Islet precursor cell (in vitro differentiated cells): ENCODE data around the gene DLX1.

Experiments
- DNase-seq: peaks from one replicate; pipeline ENCODE4 v3.0.0-alpha.2; 2018

The DLX1 gene

GRCh38 chr2:172088245-172089004 is 3.1 kb downstream of the DLX1 start:
- DNase-seq = no peak

GRCh38 chr2:172089005-172089504 is 3.7 kb downstream of the DLX1 start:
- DNase-seq = no peak

DNA sequence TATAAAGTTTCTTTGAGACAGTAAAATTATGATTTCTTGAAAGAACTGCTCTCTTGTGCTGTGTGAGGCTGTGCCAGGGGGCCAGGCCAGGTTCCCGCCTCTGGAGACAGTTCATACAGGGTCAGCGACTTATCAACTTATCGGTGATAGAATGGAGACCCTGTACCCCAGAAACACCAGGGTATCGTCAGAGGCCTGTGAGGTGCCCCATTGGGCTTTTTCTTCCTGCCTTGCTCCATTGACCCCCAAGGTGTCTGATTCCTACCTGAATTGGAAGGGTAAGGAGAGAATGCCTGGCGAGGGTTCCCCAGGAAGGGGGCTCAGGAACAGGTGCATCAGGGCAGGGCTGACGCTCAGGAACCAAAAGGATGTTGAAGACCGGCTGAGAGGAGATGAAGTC is 4.3 kb downstream of the DLX1 start:
- DNase-seq = no peak

DNA sequence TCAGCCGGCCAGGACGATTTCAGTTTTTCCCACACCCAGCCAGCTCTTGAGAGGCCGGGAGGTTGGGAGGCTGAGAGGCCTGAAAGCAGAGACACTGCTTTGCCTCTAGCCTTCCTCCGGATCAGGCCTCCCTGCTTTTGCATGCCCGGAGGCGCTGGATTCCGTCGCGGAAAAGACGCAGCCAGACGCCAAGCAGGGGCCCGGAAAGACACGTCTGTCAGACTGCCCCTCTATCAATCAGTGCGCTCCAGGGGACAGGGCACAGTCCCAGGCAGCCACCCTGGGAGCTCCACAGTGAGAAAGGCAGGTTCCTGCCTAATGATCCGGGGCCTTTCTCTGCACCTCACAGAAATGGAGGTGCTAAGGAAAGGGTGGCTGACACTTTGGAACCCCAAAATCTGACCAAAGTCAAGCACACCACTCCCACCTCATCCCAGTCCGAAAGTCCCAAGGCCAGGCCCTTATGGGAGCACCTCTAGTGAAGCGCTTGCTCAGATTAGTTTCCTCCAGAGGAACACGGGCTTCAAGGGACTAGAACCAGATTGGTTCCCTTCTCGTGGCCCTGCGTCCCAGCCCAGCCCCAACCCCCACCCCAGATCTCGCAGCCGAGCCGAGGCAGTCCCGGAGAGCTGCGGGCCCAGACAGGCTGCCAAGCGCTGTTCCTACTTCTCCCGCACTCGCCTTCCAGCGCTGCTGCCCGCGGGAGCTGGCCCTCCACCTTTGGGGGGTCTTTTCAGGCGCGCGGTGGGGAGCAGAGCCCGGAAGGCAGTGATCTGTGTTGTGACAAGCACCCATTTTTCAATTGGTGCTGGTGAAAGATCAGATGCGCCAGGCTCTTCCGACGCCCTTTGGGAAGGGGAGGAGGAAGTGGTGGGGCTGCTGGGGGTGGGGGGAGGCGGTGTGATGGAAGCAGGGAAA is 5.0 kb downstream of the DLX1 start:
- peak; percentile 97 for DNase-seq

GRCh38 chr2:172091000-172091641 is 5.8 kb downstream of the DLX1 start:
- peak; percentile 53 for DNase-seq

DNA sequence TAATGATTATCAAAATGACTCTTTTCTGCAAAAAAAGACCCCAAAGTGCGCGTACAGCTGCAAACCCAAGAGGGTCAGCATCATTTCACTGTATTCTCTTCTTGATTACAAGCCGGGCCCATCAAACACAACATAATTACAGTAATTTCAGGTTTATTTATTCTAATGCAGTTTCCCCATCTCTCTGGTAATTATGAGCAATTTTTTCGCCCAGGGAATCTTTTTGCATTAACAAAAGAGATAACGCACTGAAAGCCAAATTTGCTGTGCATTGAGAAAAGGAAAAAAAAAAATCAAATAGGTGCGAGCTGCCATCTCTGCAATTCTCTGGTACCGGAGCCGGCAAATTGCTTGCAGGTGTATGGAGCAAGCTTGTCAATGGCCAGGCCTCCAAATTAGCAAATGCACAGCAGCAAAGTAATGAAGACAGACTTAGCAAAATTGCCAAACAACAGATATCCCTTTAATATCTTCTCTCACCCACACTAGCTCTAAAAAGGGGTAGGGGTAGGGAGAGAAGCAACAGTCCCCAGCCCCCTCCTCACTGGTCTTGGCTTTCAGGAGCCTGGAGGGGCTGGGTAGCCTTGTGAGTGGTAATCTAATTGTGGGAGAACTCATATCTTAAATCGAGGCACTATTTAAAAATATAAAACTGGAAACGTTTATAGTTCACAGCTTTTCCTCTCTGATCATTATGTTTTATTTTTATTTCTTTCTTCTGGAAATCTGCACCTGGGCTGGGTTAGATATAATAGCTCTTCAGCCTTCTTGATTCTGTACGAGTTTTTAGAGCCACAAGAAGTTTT is 6.7 kb downstream of the DLX1 start:
- no peak for DNase-seq

DNA sequence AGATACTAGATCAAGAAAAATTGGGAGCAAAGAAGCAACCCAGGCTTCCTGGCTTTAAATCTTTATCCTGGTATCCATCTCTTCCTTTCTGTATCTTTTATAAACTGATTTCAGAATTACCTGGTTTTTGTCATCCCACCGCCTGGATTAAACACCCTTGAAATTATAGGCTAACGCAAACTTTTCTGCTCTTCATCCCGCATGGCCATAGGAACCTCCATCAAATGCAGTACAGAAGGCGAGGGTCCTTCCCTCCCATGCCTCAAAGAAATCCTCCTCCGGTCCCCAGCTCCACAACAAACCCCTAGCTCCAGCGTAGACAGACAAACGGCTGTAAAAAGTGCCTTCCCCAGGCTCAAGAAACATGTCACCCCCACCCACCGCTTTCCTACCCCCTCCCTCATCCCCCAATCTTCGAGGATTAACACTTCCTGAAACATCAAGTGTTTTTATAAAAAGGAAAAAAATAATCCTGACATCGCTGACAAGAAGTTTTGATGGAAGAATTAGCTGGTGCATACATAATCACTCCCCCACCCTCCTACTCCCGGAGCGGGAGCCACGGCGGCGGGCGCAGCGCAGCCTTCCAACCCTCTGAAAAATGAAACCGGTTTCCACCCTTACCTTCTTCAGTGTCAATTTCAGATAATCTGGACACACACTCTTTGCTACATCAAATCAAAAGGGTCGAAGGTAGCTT is 7.6 kb downstream of the DLX1 start:
- no peak for DNase-seq

- DNase-seq = no peak
These were observed 8.3 kb downstream of the DLX1 start for GRCh38 chr2:172093416-172094293.

DNA sequence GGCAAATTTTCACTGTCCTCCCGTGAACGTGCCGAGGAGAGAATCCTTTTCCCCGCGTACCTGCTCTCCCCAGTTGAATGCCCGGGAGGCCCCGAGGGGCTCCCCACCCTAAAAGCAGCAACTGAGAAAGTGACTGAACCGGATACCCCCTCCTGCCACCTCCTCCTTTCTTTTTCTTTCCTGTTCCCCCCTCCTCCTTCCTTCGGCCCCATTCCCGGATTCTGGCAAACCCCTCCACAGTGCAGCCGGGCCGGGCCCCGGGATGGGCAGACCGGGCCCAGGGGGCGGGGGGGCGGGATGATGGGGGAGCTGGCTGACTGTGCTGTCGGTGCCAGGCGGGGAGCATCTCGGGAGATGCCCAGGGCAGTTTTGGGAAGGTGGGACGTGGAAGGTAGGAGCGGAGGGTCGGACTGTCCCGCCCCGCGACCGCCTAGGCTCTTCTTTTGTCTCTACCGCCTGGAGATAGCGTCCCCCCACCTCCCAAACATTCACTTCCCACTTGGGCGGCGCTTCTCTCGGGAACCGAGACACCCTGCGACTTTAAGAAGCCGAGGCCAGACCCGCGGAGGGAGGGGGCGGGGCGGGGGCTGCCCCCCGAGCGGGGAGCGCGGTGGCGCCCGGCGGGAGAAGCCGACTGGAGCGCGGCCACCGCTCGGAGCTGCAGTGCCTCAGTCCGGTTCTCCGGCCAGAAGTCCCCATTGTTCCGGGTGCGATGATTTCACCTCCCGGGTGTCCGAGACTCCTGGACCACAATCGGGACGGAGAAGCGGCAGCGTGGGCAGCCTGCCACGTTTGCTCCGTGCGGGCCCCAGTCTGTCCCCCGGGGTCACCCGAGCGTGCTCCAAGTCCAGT is 9.2 kb downstream of the DLX1 start:
- DNase-seq = peak; percentile 78

DNA sequence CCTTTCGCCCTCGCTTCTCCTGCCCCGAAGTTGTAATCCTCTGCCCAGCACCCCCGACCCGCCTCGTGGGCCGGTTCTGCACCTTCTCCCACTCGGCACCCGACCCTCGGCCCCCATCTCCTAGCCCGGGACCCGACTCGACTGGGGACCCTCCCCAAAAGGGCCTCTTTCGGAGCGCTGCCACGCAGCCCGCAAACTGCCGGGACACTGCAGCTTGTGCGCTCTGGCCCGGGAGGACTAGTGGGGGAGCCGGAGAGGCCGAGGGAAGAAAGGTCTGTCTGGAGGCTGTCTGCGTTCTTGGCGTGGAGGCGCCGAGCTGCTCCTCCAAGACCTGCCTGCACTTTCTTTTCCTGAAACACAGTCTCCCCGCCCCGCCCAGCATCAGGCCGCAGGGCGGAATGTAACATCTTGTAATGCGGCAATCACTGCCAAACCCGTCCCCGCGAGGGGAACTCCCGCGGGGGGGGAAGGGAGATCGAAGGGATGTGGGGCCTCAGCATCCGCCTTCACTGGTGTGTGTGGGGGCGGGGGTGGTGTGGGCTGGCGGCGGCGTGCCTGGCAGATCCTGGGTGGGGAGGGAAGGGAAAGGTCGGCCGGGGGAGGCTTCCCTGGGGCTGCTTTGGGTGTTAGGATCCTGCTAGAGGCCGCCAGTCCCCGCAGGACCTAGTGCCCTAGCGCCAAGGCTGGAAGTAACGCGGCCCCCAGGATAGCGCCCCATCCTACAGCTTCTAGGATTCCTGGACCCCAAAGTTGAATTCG is 10.0 kb downstream of the DLX1 start:
- DNase-seq = peak; percentile 97

DNA sequence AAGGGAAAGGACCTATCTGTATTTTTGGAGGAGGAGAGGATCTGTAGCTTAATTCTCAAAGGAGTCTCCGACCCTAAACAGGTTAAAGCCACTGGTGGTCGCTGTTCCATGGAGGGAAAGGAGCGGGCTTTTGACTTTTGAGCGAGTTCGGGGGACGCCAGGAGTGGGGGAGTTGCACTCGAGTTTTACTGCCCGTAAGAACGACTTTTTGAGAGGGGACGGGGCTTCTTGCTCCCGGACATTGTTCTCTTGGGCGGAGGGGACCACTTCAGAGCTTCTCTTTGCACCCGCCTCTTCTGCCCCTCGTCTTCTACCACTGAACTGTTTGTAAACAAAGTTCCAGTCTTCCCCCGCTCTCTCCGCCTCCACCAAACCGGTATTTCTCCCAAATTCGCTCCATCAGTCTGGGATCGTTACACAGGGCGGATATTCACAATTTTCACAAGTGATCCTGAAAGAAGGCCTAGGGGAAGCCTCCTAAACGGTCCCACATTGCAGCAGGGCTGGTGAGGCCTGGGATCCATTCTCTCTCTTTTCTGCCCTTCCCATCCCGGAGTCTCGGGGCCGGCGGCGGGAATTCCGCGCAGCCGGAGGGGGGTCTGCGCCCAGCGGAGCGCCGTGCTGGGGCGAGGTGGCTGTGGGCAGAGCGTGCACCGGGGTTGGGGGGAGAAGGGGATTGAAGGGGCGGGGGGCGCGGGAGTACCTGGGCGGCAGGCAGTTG is 10.8 kb downstream of the DLX1 start:
- DNase-seq = peak; percentile 83

DNA sequence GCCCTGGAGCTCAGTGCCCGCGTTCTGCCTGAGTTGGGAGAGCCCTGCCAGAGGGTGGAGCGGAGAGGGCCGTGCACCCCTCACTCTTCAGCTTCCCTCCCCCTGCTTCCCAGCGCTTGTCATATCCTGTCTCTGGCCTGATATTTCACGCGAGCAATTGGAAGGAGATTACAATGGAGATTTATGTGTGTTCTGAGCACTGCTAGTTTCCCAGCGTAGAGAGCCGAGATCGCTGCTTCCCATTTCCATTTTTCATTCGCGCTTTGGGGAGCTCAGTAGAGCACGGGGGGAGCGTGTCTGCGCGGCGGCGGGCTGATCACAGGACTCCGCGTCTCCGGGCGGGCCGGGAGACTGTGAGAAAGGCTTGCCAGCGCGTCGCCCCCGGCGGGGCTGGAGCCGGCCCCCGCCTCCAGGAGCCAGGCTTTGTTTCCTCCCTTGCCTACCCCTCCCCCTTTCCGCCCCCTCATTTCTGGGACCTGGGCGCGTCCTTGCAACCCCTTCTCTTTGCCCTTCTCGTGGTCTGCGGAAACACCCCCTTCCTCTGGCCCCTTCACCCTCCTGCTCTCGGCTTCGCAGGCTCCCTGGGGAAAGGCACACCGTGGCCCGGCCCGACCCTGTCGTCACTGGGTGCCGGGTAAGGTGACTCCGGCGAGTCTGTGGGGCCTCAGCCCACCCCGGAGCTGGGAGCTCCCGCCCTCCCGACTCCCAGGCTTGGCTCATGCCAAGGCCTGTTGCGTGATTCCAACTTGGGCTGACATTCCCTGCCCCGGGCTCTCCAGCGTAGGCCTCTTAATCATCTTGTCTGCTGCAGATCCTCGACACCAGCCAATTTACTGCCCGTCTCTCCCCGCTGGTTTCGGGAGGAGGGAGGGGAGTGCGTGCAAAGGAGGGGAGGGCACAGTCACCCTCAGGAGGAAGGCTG is 11.6 kb downstream of the DLX1 start:
- DNase-seq = peak; percentile 97

DNA sequence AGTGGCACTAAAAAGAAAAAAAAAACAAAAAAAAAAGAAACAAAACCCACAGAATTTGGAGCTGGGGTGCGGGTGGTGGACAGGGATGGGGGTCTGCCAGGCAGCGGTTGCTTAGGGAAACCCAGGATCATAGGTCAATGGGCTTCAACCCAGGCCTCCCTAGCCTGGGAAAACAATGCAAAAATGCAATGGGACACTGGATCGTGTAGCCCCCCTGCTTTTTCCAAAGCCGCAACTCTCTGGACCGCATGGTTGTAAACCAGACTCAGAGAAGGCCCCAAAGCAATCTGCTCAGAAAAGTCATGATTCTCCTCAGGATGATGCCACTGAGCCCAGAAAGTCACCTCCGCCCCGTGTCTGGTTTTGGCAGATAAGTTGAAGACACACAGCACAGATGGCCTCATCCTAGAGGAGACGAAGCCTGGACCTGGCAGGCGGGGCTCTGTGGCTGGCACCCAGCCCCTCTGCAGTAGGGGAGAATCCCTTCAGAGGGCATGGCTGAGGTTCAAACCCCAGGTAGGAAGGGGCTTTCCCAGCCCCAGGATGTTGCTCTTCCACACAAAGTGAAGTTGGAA is 12.3 kb downstream of the DLX1 start:
- peak; percentile 76 for DNase-seq

GRCh38 chr2:172098287-172098649 is 13.0 kb downstream of the DLX1 start:
- DNase-seq = peak; percentile 55

DNA sequence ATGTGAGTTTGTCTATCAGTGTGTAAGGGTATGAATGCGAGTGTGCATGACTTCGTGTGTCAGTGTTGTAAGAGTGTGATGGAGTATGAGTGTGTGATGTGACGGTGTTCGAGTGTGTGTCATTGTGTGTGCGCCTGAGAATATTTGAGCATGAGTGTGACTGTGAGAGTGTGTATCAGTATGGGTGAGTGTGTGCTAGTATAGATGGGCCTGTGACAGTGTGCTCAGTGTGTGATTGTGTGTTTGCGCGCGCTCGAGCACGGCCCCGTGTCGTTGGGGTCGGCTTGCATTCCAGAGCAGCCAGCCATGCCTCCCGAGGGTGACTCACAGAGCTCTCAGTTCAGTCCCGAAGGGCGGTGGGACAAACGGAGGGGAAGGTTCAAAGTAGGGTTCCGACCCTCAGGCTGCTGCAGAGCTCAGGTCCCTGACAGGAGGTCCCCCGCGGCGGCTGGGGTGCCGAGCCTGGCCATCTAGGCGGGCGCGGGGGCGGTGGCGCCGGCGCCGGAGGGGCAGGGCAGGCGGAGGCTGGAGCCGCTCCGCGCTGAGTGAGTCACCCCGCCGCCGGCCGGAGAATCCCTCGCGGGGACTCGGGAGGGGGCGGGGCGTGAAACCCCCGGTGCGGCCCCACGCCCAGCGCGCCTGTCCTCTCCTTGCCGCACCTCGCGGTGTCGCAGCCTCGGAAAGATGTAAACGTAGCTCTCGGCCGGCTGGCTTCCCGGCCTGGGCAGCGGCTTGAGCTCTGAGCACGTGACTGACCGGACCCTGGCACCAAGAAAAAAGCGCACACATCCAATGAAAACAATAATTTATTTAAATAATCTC is 13.6 kb downstream of the DLX1 start:
- DNase-seq = peak; percentile 98
